Urothelium cell line (cell line): ENCODE data around the gene PLD3.
"Not testable (repeated sequence)": the region's sequence is repeated elsewhere in the genome, so short reads cannot be mapped to it uniquely, and the experiment has no call there.

Source experiments
- DNase-seq: peaks from one replicate; pipeline ENCODE4 v3.0.0; 2011; ENCODE audit warnings: low spot score, mixed read lengths
- FAIRE-seq: peaks from 2 replicates; lab custom pipeline; 2011; peaks lifted over from hg19 to GRCh38; lab: Jason Lieb, UNC

PLD3 gene

DNA sequence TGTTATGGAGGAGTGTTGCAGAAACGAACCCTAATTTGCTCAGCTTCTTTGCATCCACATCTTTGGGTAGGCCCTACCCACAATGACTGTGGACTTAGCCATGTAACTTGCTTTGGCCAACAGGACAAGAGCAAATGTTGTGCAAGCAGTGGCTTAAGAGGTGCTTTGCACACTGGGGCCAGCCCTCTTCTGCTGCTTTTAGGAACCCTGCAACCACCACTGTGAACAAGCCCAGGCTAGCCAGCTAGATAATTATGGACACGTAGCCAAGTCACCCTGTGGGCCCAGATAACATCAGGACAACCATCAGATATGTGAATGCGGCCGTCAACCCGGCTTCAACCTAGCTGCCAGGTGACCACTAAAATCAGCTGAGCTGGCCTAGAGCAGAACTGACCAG lies 17.4 kb upstream of the PLD3 start:
- no peak for DNase-seq
- FAIRE-seq: no peak

GRCh38 chr19:40332669-40333068 lies 15.8 kb upstream of the PLD3 start:
- FAIRE-seq: no peak
- DNase-seq: no peak

- not testable (repeated sequence) for DNase-seq, FAIRE-seq
These were observed 15.4 kb upstream of the PLD3 start for GRCh38 chr19:40333083-40333482.

DNA sequence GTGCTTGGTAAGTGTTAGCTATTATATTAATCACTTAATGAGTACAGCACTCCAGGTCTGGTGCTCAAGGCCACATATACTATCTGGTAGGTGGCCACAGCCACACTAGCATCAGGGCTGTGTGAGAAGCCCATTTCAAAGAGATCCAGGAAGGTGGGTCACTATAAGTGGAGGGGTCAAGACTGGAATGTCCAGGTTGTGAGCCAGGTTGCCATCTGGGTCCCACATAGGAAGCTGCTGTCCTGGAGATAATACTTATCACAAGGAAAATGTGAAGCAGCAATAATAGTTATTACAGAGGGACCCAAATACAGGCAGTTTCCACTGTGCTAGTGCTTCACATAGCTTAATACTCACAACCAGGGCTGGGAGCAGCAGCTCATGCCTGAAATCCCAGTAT lies 13.4 kb upstream of the PLD3 start:
- FAIRE-seq: no peak
- no peak for DNase-seq

DNA sequence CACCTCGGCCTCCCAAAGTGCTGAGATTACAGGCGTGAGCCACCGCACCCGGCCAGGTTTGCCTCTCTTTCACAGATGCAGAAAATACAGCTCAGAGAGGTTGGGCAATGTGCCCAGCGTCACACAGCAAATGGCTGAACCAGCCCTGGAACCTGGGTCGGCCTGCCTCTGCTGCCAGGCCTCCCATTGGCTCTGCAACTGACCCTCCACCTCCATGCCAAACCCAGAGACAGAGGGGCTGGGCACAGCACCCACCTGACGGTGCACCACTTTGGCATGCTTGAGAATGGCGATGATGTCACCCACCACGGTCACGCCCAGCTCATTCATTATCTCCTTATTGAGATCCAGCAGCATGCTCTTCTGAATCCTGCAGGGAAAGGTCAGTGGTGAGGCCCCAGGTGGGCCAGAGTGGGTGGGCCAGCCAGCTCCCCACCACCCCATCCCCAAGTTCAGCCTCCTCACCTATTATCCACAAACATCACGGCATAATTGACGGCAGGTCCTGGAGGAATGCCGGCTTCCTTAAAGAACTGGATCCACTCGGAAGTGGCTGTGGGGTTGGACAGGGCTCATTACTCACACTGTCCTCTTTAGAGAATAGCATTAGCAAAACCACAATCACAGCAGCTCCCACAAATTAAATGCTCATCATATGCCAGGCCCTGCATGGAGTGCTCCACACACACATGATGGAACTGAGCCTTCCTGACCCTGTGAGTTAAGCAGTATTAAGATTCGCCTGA lies 12.5 kb upstream of the PLD3 start:
- DNase-seq (no peak), FAIRE-seq (no peak)

DNA sequence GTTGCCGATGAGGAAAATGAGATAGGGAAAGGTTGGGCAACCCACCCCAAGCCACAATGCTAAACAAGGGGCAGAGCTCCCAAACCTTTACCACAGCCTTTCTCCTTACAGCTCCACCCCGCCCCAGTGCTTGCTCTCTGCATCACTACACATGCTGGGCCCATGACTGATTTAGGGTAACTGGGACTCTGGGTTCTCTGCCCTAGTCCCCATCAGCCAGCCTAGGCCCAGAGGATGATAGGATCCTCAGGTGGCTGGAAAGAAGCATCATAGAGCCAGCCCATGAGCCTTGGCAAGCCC lies 11.9 kb upstream of the PLD3 start:
- DNase-seq (no peak), FAIRE-seq (no peak)

GRCh38 chr19:40337107-40337506 lies 11.4 kb upstream of the PLD3 start:
- DNase-seq (no peak), FAIRE-seq (no peak)

DNA sequence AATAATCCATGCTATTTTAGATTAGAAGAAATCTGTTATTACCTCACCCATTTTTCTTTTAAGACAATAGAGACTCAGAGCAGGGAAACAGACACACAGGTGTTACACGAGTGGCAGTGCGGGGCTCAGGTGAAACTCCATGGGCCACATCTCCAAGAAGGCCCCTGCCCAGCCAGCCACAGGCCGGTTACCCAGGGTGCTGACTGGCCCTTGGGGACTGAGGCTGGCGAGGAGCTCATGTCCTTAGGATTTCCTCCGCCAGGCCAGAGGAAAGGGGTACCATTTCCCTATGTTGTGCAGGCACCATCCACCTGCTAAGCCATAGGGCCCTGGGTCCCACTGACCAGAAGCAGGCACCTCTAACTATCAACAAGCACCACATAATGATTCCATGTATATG lies 10.9 kb upstream of the PLD3 start:
- FAIRE-seq (no peak), DNase-seq (no peak)

DNA sequence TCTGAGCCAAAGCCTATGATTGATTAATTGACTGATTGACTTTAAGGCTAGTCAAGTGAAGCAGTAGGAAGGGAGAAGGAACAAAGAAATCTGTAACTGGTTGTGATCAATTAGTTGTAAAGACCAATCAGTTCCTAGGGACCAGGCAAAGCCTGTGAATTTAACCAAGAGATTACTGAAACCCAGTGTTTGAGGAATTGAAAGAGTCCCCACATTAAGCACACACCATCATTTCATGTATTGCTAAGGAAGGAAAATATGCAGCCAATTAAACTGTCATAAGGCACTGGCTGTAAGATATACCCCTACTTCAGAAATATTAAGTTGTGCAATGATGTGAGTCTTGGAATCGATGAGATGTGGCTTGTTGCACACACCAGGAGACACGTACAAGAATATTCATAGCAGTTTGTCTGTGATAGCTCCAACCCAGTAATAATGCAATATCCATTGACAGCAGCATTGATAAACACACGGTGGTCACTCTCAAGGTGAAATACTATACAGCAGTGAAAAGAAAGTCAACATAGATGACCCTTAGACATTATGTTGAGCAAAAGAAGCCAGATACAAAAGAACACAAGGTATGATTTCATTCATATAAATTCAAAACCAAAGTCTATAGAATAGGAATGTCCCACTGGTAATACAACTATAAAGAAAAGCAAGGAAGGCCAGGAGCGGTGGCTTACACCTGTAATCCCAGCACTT lies 9.3 kb upstream of the PLD3 start:
- no peak for DNase-seq
- FAIRE-seq: no peak

DNA sequence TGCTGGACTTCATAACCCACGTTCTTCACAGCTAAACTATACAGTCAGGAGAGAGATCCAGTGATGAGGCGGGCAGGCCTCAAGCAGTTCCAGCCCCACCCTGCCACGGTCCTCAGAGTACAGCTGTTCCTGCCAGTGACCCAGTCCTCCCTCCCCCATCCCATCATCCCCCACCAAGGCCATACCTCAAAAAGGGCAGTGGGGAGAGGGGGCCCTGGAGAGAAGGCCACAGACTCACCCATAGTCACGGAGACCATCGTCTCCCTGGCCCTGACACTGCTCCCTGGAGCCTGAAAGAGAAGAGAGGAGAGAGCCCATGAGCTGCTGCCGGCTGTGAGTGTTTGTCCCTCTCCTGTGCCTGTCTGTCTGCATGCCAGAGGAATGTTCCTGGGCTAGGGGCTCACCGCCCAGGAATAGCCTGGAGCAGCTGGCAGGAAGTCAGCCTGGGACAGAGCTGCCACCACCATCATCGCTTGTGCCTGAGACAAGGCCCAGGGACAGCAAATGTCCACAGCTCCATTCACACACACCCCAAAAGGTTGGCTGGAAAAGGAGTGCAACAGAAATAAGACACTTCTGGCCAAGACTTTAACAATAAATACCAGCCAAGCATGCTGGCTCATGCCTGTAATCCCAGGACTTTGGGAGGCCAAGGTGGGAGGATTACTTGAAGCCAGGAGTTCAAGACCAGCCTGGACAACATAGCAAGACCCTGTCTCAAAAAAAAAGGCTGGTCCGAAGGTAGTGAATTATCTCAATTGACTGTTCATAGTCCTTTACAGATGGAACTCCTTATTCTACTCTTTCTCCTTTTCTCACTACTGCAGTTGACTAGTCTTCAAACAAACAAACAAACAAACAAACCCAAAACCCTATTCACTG lies 6.7 kb upstream of the PLD3 start:
- FAIRE-seq: no peak
- no peak for DNase-seq

DNA sequence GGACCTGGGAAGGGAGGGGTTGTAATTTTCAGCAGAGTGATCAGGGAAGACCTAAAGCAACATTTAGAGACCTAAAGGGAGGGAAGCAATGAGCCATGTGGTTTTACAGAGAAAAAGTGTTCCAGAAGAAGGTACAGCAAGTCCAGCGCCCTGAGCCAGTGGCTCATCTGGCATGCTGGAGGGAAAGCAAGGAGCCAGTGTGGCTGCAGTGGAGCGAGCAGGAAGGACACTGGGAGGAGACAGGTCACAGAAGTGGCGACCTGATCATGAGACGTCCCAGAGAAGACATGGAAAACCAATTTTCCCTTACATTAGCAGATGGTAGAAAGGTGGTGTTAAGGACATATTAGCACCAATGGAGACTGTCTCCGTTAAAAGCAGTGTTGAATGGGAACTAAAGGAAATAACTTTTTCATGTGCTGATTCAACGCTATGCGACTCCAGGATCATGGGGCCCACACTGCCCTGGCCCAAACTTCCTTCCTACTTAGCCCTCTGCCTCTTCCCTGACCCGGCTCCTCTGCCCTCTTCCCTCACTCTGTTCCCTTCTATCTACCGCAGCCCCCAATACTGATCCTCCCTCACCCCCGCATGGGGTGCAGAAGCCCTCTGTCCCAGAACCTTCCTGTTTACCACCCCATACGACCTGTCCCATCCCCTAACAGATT lies 5.7 kb upstream of the PLD3 start:
- FAIRE-seq (no peak), DNase-seq (no peak)

GRCh38 chr19:40344422-40344821 lies 4.1 kb upstream of the PLD3 start:
- DNase-seq (no peak), FAIRE-seq (no peak)

DNA sequence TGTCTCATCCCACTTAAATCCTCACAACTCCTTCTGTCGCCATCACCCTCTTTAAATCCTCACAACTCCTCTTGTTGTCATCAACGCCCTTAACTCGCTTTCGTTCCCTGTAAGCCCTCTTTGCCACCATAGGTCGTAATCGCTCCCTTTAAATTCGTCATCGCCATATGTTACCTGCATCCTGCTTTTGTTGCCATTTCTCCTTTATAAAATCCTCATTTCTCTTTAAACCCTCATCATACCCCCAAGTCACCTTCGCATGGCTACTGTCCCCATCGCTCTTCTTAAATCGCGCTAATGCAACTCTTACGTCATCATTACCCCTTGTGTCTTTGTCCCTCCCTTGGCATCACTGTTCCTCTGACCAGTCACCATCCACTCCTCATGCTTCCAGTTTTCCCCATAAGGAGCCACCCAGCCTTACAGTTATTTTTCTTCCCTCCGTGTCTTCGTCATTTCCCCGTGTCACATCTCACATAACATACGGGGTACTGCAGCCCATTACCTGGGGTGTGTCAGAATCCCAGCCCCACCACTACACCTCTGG lies 539 bp downstream of the PLD3 start:
- no peak for FAIRE-seq
- DNase-seq: peak; percentile 36

DNA sequence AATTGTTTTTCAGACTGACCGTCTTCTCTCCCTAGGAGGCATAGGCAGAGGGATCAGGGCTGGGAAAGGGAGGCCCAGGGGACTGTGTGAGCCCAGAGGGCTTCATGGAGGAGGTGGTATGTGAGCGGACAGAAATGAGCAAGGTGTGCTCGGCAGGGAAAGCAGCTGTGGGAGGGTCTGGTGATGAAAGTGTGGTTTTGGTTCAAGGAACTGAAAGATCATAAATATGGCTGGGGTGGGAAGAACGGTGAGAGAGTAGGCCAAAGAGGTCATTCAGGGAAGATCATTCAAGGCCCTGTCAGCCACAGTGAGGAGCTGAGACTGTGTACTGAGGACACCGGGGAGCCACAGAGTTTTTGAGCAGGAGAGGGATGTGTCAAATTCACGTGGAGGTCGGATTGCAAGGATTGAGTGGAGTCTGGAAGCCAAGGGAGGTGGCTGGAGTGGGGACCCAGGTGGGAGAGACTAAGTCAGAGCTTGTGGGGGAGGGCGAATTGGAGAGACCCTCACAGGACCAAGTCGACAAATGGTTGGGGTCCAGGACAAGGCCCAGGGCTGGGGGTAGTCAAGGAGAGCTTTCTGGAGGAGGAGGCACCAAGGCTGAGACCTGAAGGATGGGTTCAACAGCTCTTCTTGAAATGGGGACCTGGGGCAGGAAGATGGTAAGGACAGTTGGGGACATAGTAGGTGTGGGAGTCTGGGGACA lies 7.6 kb downstream of the PLD3 start:
- FAIRE-seq: no peak
- no peak for DNase-seq

DNA sequence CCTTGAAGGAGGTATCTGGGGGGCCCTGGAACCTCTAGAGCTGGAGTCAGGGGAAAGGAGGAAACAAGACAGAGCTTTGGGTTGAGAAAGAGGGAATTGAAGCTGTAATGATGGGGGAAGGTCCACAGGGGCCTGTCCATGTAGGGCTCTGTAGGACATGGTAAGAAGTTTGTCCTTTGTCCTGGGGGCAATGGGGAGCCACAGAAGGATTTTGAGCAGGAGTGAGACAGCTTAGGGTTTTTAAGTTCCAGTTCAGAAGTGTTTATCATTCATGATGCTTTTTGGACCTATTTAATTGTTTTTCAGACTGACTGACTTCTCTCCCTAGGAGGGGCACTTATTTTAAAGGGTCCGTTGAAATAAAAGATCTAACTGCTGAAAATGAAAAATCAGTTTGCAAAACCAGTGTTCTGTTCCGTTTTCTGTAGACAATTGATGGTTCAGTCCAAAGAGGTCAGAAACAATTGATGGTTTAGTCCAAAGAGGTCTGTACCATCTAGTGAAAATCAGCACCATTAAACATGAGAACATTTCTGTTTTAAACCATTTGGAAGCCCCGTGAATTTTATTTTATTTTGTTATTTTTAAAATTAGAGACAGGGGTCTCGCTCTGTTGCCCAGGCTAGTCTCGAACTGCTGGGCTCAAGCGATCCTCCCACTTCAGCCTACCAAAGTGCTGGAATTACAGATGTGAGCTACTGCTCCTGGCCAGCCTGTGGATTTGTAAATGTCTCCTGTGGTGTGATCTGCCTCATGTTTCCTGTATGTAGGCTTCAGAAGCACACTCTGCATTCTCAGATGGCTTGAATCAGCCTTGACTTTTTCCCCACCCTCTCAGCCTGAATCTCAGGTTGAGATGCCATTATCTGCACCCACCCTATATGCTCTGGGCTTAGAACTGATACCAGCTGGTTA lies 8.4 kb downstream of the PLD3 start:
- no peak for FAIRE-seq
- DNase-seq: no peak

- FAIRE-seq (no peak), DNase-seq (no peak)
These were observed 9.1 kb downstream of the PLD3 start for GRCh38 chr19:40357640-40358039.

DNA sequence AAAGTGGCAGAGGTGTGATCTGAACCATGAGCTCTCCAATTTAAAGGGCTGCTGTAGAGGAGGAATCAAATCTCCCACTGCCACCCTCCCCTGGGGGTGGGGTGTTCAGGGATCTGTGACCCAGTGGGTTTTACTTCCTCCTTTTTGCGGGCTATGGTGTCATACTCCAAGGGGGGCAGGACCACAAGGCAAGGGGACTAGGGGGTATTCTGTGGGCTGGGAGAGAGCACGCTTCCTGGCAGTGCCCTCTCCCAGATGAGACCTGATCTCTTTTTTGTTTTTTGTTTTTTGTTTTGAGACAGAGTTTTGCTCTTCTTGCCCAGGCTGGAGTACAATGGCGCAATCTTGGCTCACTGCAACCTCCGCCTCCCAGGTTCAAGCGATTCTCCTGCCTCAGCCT lies 10.3 kb downstream of the PLD3 start:
- DNase-seq (no peak), FAIRE-seq (no peak)

- FAIRE-seq: no peak
- no peak for DNase-seq
These were observed 11.7 kb downstream of the PLD3 start for GRCh38 chr19:40360020-40360707.
